Neuronal stem cell (in vitro differentiated cells): ENCODE measurements around the gene NEBL.
A peak's percentile ranks its signal among the peaks of the same experiment; 100 is the strongest.

Experiments used
- DNase-seq: peaks from one replicate; pipeline ENCODE4 v3.0.0-alpha.2; 2013; ENCODE audit warnings: low spot score
- H2AFZ ChIP-seq: one replicate; pipeline ENCODE4 v1.6.1; 2013; ENCODE audit warnings: mild to moderate bottlenecking, low read length, inconsistent platforms
- H2AK5ac ChIP-seq: 2 replicates; pipeline ENCODE4 v1.6.1; 2013; ENCODE audit warnings: low read depth, mild to moderate bottlenecking, inconsistent platforms, low read length, moderate library complexity, mixed read lengths
- H2BK120ac ChIP-seq: 2 replicates; pipeline ENCODE4 v1.6.1; 2013; ENCODE audit warnings: low read depth, mild to moderate bottlenecking, inconsistent platforms, low read length, moderate library complexity, mixed read lengths
- H2BK12ac ChIP-seq: one replicate; pipeline ENCODE4 v1.6.1; 2013; ENCODE audit warnings: low read length, inconsistent platforms
- H2BK15ac ChIP-seq: 2 replicates; pipeline ENCODE4 v1.6.1; 2013; ENCODE audit warnings: mild to moderate bottlenecking, low read length, inconsistent platforms, mixed read lengths
- H2BK5ac ChIP-seq: one replicate; pipeline ENCODE4 v1.6.1; 2013; ENCODE audit warnings: inconsistent platforms, mild to moderate bottlenecking, low read length, moderate library complexity
- H3K14ac ChIP-seq: one replicate; pipeline ENCODE4 v1.6.1; 2013; ENCODE audit warnings: low read length, inconsistent platforms
- H3K18ac ChIP-seq: 2 replicates; pipeline ENCODE4 v1.6.1; 2013; ENCODE audit warnings: low read length, inconsistent platforms
- H3K23ac ChIP-seq: 2 replicates; pipeline ENCODE4 v1.6.1; 2013; ENCODE audit warnings: low read depth, mild to moderate bottlenecking, mixed read lengths, low read length, inconsistent platforms; ENCODE audit not compliant: poor library complexity
- H3K27ac ChIP-seq: replicated peaks from 3 replicates; pipeline ENCODE4 v1.5.1; 2013; ENCODE audit warnings: low read length, inconsistent platforms
- H3K27me3 ChIP-seq, 3 experiments: 2 replicates each; pipeline ENCODE4 v1.6.1; 2013; ENCODE audit warnings: low read length in 3 of 3, mild to moderate bottlenecking in 2 of 3, inconsistent platforms in 1 of 3, low read depth in 1 of 3, mixed read lengths in 1 of 3, moderate library complexity in 1 of 3; ENCODE audit not compliant: control insufficient read depth in 3 of 3, insufficient read depth in 3 of 3
- H3K36me3 ChIP-seq, 2 donors: replicated peaks in 1 of 2; 2 replicates each; pipeline ENCODE4 v1.6.1; 2013; ENCODE audit warnings: low read length in 2 of 2; ENCODE audit not compliant: control insufficient read depth in 2 of 2, insufficient read depth in 2 of 2
- H3K4ac ChIP-seq: 2 replicates; pipeline ENCODE4 v1.6.1; 2013; ENCODE audit warnings: inconsistent platforms, mild to moderate bottlenecking, low read length, moderate library complexity
- H3K4me1 ChIP-seq, 2 donors: 1 replicate in 1 of 2; 2 replicates in 1 of 2; pipeline ENCODE4 v1.6.1; 2013; ENCODE audit warnings: low read length in 2 of 2, low read depth in 1 of 2; ENCODE audit not compliant: control insufficient read depth in 2 of 2, insufficient read depth in 1 of 2
- H3K4me2 ChIP-seq: one replicate; pipeline ENCODE4 v1.6.1; 2013; ENCODE audit warnings: mild to moderate bottlenecking, low read length, inconsistent platforms; ENCODE audit not compliant: insufficient read depth, poor library complexity, severe bottlenecking
- H3K4me3 ChIP-seq, 2 donors: 2 replicates each; pipeline ENCODE4 v1.5.1; 2013; ENCODE audit warnings: low read length in 2 of 2, mild to moderate bottlenecking in 2 of 2, inconsistent platforms in 1 of 2, moderate library complexity in 1 of 2
- H3K79me1 ChIP-seq: one replicate; pipeline ENCODE4 v1.6.1; 2013; ENCODE audit warnings: low read depth, mild to moderate bottlenecking, inconsistent platforms, low read length, moderate library complexity
- H3K9ac ChIP-seq: one replicate; pipeline ENCODE4 v1.6.1; 2013; ENCODE audit warnings: mild to moderate bottlenecking, low read depth, low read length, inconsistent platforms; ENCODE audit not compliant: poor library complexity
- H3K9me3 ChIP-seq, 2 donors: replicated peaks in 1 of 2; 2 replicates each; pipeline versions ENCODE3 to v1.6.1; 2013; ENCODE audit warnings: low read length in 2 of 2, mild to moderate bottlenecking in 2 of 2, inconsistent platforms in 1 of 2, low read depth in 1 of 2, mixed read lengths in 1 of 2, moderate library complexity in 1 of 2; ENCODE audit not compliant: control insufficient read depth in 2 of 2, insufficient read depth in 1 of 2
- H4K8ac ChIP-seq: one replicate; pipeline ENCODE4 v1.6.1; 2013; ENCODE audit warnings: low read depth, mild to moderate bottlenecking, inconsistent platforms, low read length, moderate library complexity
- H4K91ac ChIP-seq: one replicate; pipeline ENCODE4 v1.6.1; 2013; ENCODE audit warnings: low read length, low read depth, mild to moderate bottlenecking, inconsistent platforms; ENCODE audit not compliant: poor library complexity
- WGBS, 2 donors: extraction: QIAGEN DNeasy Blood & Tissue Kit; methylation state at CpG; one replicate each; pipeline ENCODE4 v1.1.7; 2013; ENCODE audit warnings: missing lambda C conversion rate in 2 of 2, mixed read lengths in 1 of 2; ENCODE audit not compliant: insufficient read length in 2 of 2, insufficient replicate concordance in 1 of 2; ENCODE audit errors: extremely low coverage in 2 of 2; 5-methylcytosine and 5-hydroxymethylcytosine counted together

The NEBL gene

DNA sequence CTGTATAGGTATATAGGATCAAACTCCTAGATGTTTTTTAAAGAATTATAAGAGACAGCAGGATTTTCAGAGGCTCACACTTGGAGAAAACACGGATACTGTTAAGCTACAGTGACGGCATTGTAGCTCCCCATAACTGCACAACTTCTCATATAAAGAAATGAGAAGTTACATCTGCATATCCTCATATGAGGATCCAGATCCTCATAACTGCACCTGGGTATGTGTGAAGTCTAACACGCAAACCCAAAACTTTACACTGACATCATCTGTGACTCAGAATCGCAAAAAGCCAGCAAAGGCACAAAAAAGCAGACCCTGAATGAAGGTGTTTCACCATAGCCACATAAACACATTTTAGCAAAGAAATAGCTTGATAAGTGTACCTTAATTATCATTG lies 34.1 kb downstream of the NEBL start:
- H3K23ac ChIP-seq = no peak overlapping the region
- H3K18ac ChIP-seq = no peak overlapping the region
- no peak overlapping the region for H2AFZ ChIP-seq
- no peak overlapping the region for H3K4me2 ChIP-seq
- no peak overlapping the region for H3K4ac ChIP-seq
- H3K27me3 ChIP-seq = no peaks in the 10 kb centered on the region
- no peak overlapping the region for H2BK15ac ChIP-seq
- no peak overlapping the region for H2BK120ac ChIP-seq
- no peaks in the 10 kb centered on the region for H3K4me1 ChIP-seq
- no peak overlapping the region for H4K8ac ChIP-seq
- no peak overlapping the region for H3K14ac ChIP-seq
- no peaks in the 10 kb centered on the region for H3K79me1 ChIP-seq
- H3K4me3 ChIP-seq = no peak overlapping the region
- WGBS, 2 donors = no CpG with 5 or more reads among the region's 4 CpGs
- H3K36me3 ChIP-seq = peaks cover 0 to 2% of the 10 kb centered on the region in 2 donors
- H3K9ac ChIP-seq = no peak overlapping the region
- H4K91ac ChIP-seq = no peak overlapping the region
- no peak for DNase-seq
- no peak overlapping the region for H3K27ac ChIP-seq
- no peak overlapping the region for H2BK12ac ChIP-seq
- no peak overlapping the region for H2BK5ac ChIP-seq
- H2AK5ac ChIP-seq = no peak overlapping the region
- no peaks in the 10 kb centered on the region for H3K9me3 ChIP-seq

DNA sequence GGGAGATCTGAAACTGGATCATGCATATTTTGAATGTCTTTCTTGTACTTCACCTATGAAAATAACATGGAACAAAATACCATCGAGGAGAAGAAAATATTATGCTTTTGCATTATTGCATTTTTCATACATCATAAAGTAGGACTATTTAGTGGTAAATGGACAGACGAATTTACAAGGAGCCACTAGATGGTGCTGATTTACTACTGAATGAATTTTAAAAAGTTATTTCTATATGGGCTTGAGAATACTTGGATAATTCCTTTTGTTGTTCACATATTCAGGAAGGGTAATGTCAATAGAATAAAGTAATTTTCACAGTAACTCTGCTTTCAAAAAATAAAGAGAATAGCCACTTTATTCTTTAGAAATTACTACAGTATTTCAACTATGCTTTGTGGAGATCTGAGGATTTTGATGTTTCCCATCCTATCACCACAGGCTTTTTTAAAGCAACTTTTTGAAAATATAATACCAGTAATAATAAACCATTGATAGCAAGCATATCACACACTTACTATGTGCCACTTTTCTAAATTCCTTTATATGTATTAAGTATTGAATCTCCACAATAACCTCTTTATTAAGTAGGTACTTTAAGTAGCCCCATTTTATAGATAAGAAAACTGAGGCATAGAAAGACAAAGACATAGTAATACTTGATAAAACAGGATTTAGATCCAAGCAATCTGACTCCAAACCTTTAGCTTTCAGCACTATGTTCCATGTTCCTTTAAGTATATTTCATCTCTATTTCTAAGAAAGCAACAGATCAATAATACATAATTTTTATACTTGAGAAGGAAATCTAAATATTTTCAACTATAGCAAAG lies 38.6 kb downstream of the NEBL start:
- peak; percentile 5 for DNase-seq
- no peak overlapping the region for H3K18ac ChIP-seq
- H3K27ac ChIP-seq = no peak overlapping the region
- peaks cover 0 to 2% of the 10 kb centered on the region in 2 donors for H3K36me3 ChIP-seq
- H2BK120ac ChIP-seq = no peak overlapping the region
- H3K4me1 ChIP-seq = no peaks in the 10 kb centered on the region
- H4K91ac ChIP-seq = no peak overlapping the region
- no peak overlapping the region for H3K23ac ChIP-seq
- no peak overlapping the region for H2BK5ac ChIP-seq
- no peak overlapping the region for H3K4me3 ChIP-seq
- H3K4me2 ChIP-seq = no peak overlapping the region
- no peak overlapping the region for H3K14ac ChIP-seq
- H2BK12ac ChIP-seq = no peak overlapping the region
- H2AK5ac ChIP-seq = no peak overlapping the region
- no CpG with 5 or more reads among the region's 2 CpGs for WGBS, 2 donors
- no peak overlapping the region for H4K8ac ChIP-seq
- no peak overlapping the region for H2AFZ ChIP-seq
- no peaks in the 10 kb centered on the region for H3K27me3 ChIP-seq
- no peaks in the 10 kb centered on the region for H3K9me3 ChIP-seq
- H3K79me1 ChIP-seq = no peaks in the 10 kb centered on the region
- H3K4ac ChIP-seq = no peak overlapping the region
- H3K9ac ChIP-seq = no peak overlapping the region
- no peak overlapping the region for H2BK15ac ChIP-seq

DNA sequence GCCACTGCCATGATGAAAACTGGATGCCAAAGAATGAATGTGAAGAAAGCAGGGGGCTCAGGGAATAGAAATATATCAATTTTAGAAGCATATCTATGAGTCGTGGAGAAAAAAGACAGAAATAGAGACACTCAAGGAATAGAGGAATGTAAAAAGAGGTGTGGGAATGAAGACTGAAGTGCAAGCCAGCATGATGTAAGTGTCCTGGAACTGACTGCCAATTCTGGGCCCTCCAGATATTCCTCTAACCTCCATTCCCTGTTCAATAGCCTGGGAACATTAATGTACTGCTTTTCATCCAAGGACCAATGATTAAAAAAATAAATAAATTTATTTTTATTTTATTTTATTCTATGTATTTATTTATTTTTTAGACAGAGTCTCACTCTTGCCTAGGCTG lies 40.6 kb downstream of the NEBL start:
- H4K91ac ChIP-seq = no peak overlapping the region
- no peak overlapping the region for H3K18ac ChIP-seq
- H3K27ac ChIP-seq = no peak overlapping the region
- peaks cover 0 to 2% of the 10 kb centered on the region in 2 donors for H3K36me3 ChIP-seq
- H3K27me3 ChIP-seq = no peaks in the 10 kb centered on the region
- H3K23ac ChIP-seq = no peak overlapping the region
- no peak overlapping the region for H3K4me2 ChIP-seq
- no peak overlapping the region for H2BK5ac ChIP-seq
- no peak overlapping the region for H3K4me3 ChIP-seq
- H2AK5ac ChIP-seq = no peak overlapping the region
- no peaks in the 10 kb centered on the region for H3K79me1 ChIP-seq
- H2BK15ac ChIP-seq = no peak overlapping the region
- no CpG with 5 or more reads among the region's 1 CpG for WGBS, 2 donors
- no peak overlapping the region for H2BK12ac ChIP-seq
- H3K9me3 ChIP-seq = no peaks in the 10 kb centered on the region
- H4K8ac ChIP-seq = no peak overlapping the region
- no peak overlapping the region for H2AFZ ChIP-seq
- no peak overlapping the region for H3K4ac ChIP-seq
- H3K4me1 ChIP-seq = no peaks in the 10 kb centered on the region
- no peak overlapping the region for H2BK120ac ChIP-seq
- no peak for DNase-seq
- H3K14ac ChIP-seq = no peak overlapping the region
- H3K9ac ChIP-seq = no peak overlapping the region

DNA sequence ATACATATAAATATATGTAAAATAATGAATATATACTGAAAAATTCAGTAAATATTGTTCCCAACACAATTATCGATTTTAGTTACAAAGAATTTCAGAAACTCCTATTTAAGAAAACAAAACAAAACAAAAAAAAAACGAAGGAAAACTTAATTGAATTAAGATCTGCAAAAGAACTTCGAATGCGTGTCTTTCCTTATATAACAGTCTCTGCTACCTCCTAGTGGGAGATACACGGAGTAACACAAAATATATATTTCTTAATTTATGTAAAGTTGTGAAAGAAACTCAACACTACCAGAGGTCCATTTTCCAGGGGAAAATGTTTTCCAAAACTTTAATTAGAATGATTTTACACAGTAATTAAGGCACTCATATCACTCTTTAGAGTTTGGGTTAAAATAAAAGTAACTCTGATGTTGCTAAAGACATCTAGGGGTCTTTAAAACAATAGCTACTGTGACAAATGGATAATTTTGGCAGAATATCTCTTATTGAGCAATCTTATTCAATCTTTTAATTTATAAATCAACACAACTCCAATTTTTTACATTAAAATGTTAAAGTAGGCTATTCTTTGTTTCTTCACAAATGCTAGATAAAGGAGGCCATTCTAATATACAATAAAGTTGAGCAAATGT lies 41.6 kb downstream of the NEBL start:
- DNase-seq = peak; percentile 5
- no peak overlapping the region for H3K4ac ChIP-seq
- H3K27ac ChIP-seq = no peak overlapping the region
- no peak overlapping the region for H3K4me3 ChIP-seq
- H2BK15ac ChIP-seq = no peak overlapping the region
- H2BK120ac ChIP-seq = no peak overlapping the region
- no peak overlapping the region for H3K4me2 ChIP-seq
- H3K23ac ChIP-seq = no peak overlapping the region
- no peak overlapping the region for H2BK5ac ChIP-seq
- H2AK5ac ChIP-seq = no peak overlapping the region
- H3K18ac ChIP-seq = no peak overlapping the region
- no peaks in the 10 kb centered on the region for H3K4me1 ChIP-seq
- H3K9me3 ChIP-seq = no peaks in the 10 kb centered on the region
- peaks cover 0 to 2% of the 10 kb centered on the region in 2 donors for H3K36me3 ChIP-seq
- H3K9ac ChIP-seq = no peak overlapping the region
- no peaks in the 10 kb centered on the region for H3K27me3 ChIP-seq
- H3K79me1 ChIP-seq = no peaks in the 10 kb centered on the region
- H4K8ac ChIP-seq = no peak overlapping the region
- WGBS, 2 donors = no CpG with 5 or more reads among the region's 5 CpGs
- H2AFZ ChIP-seq = no peak overlapping the region
- no peak overlapping the region for H3K14ac ChIP-seq
- no peak overlapping the region for H2BK12ac ChIP-seq
- H4K91ac ChIP-seq = no peak overlapping the region
